ENCODE results near the gene LIMCH1.

LIMCH1 gene

DNA sequence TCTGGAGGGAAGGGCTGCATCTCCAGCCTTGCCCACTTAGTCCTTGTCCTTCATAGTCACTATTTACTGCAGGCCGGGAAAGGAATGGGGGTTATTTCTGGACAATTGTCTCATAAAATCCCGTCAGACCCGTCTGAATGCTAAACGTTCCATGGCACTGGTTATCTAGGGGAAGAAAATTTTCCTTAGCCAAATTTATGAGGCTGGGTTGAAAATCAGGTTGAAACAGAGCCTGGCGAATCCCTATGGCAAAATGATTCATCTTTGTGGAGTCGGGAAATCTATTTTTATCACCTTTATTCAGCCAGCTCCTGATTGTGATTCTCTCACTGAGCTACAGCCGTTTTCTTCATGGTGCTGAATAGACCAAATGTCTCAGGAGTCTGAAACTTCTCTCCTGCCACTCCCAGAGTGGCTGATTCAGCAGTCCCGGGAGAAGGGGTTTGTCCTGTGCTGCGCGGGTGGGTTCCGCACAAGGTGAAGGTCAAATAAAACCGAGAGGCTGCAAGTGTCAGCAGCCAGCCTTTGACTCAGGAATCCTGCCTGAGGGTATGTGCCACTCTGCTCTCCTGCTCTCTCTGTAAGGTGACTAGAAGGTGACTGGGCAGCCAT lies 1.0 kb downstream of the LIMCH1 start:
- Histone ChIP-seq H4K8ac (ENCODE audit: low read depth, low read length) (no peak overlapping the region), H3K18ac (ENCODE audit: low read length) (no peak overlapping the region), H3K23ac (ENCODE audit: low read depth, low read length, poor library complexity) (no peak overlapping the region), H3K4me3 (ENCODE audit: low read length in 2 of 2) (no peak overlapping the region), H3K9me3 (replicated peaks in 1 of 2; ENCODE audit: control insufficient read depth in 2 of 2, insufficient read depth in 1 of 2, low read depth in 1 of 2, low read length in 2 of 2) (no peaks in the 10 kb centered on the region), H3K79me1 (ENCODE audit: low read depth, low read length) (no peaks in the 10 kb centered on the region), H3K4ac (ENCODE audit: low read length) (no peak overlapping the region), H2BK5ac (ENCODE audit: low read length) (no peak overlapping the region), H2BK120ac (ENCODE audit: low read depth, low read length) (no peak overlapping the region), H3K9ac (ENCODE audit: low read depth, low read length, poor library complexity) (no peak overlapping the region), H2BK15ac (ENCODE audit: low read length) (no peak overlapping the region), H2AK5ac (ENCODE audit: low read depth, low read length) (no peak overlapping the region), H3K4me2 (ENCODE audit: insufficient read depth, low read length, poor library complexity, severe bottlenecking) (no peak overlapping the region), H3K14ac (ENCODE audit: low read length) (no peak overlapping the region), H4K91ac (ENCODE audit: low read depth, low read length, poor library complexity) (no peak overlapping the region), H2AFZ (ENCODE audit: low read length) (no peak overlapping the region), H3K27me3 (ENCODE audit: control insufficient read depth in 3 of 3, insufficient read depth in 3 of 3, low read depth in 1 of 3, low read length in 3 of 3) (no peaks in the 10 kb centered on the region), H3K27ac (replicated peaks; ENCODE audit: low read length) (no peak overlapping the region), H2BK12ac (ENCODE audit: low read length) (no peak overlapping the region), H3K4me1 (ENCODE audit: control insufficient read depth in 2 of 2, insufficient read depth in 1 of 2, low read depth in 1 of 2, low read length in 2 of 2) (peaks cover 4 to 9% of the 10 kb centered on the region in 2 donors), H3K36me3 (replicated peaks in 1 of 2; ENCODE audit: control insufficient read depth in 2 of 2, insufficient read depth in 2 of 2, low read length in 2 of 2) (no peaks in the 10 kb centered on the region)
- no CpG with 5 or more reads among the region's 12 CpGs for WGBS, 2 donors (ENCODE audit: extremely low coverage in 2 of 2, insufficient read length in 2 of 2, insufficient replicate concordance in 1 of 2)
- no peak for DNase-seq (ENCODE audit: low spot score)

DNA sequence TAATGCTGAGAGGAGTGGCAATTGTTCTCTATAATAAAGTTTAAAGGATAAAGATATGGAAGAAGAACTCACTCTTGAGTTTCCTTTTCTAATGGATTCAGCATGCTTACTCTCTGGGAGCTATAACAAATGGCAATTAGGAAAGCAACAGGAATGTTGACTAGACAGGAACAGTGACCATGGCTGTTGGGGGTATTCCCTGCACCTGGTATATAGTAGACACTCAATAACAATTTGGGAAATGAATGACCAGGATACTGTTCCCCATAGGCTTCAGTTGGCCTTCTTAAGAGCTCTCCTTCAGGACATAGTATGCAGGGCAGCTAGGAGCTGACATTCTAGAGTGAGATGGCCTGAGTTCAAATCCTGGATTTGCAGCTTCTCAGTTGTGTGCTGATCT lies 1.8 kb downstream of the LIMCH1 start:
- H3K4me2 ChIP-seq (ENCODE audit: insufficient read depth, low read length, poor library complexity, severe bottlenecking) = no peak overlapping the region
- no peak overlapping the region for H4K8ac ChIP-seq (ENCODE audit: low read depth, low read length)
- H2AK5ac ChIP-seq (ENCODE audit: low read depth, low read length) = no peak overlapping the region
- no peak overlapping the region for H3K9ac ChIP-seq (ENCODE audit: low read depth, low read length, poor library complexity)
- no peak overlapping the region for H2BK5ac ChIP-seq (ENCODE audit: low read length)
- H3K9me3 ChIP-seq (replicated peaks in 1 of 2; ENCODE audit: control insufficient read depth in 2 of 2, insufficient read depth in 1 of 2, low read depth in 1 of 2, low read length in 2 of 2) = no peaks in the 10 kb centered on the region
- H3K27ac ChIP-seq (replicated peaks; ENCODE audit: low read length) = no peak overlapping the region
- no peak overlapping the region for H2BK15ac ChIP-seq (ENCODE audit: low read length)
- no peaks in the 10 kb centered on the region for H3K27me3 ChIP-seq (ENCODE audit: control insufficient read depth in 3 of 3, insufficient read depth in 3 of 3, low read depth in 1 of 3, low read length in 3 of 3)
- H3K23ac ChIP-seq (ENCODE audit: low read depth, low read length, poor library complexity) = no peak overlapping the region
- H3K4ac ChIP-seq (ENCODE audit: low read length) = no peak overlapping the region
- no peak overlapping the region for H2BK12ac ChIP-seq (ENCODE audit: low read length)
- no peaks in the 10 kb centered on the region for H3K36me3 ChIP-seq (replicated peaks in 1 of 2; ENCODE audit: control insufficient read depth in 2 of 2, insufficient read depth in 2 of 2, low read length in 2 of 2)
- no peak overlapping the region for H2AFZ ChIP-seq (ENCODE audit: low read length)
- no peak overlapping the region for H4K91ac ChIP-seq (ENCODE audit: low read depth, low read length, poor library complexity)
- no peak overlapping the region for H2BK120ac ChIP-seq (ENCODE audit: low read depth, low read length)
- no peak overlapping the region for H3K4me3 ChIP-seq (ENCODE audit: low read length in 2 of 2)
- DNase-seq (ENCODE audit: low spot score) = no peak
- no peak overlapping the region for H3K18ac ChIP-seq (ENCODE audit: low read length)
- H3K14ac ChIP-seq (ENCODE audit: low read length) = no peak overlapping the region
- H3K79me1 ChIP-seq (ENCODE audit: low read depth, low read length) = no peaks in the 10 kb centered on the region
- peaks cover 6 to 9% of the 10 kb centered on the region in 2 donors for H3K4me1 ChIP-seq (ENCODE audit: control insufficient read depth in 2 of 2, insufficient read depth in 1 of 2, low read depth in 1 of 2, low read length in 2 of 2)

DNA sequence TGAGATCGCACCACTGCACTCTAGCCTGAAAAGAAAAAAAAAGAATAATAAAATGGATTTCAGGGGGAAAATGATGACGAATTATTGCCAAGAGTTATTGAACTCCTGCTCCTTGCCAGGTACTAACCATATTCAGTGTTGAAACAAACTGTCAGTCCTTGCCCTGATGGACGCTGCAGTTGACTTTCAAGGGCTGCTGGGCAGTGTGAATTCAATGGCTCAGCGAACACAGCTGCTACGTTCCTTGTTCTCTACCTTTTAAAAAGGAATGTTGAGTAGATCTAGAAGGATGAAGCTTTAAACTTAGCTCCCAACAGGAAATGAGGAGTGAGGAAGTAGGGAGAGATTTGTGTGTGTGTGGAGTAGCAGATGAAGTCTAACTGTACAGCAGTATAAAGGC lies 2.7 kb downstream of the LIMCH1 start:
- peaks cover 7 to 9% of the 10 kb centered on the region in 2 donors for H3K4me1 ChIP-seq (ENCODE audit: control insufficient read depth in 2 of 2, insufficient read depth in 1 of 2, low read depth in 1 of 2, low read length in 2 of 2)
- no CpG with 5 or more reads among the region's 5 CpGs for WGBS, 2 donors (ENCODE audit: extremely low coverage in 2 of 2, insufficient read length in 2 of 2, insufficient replicate concordance in 1 of 2)
- H3K14ac ChIP-seq (ENCODE audit: low read length) = no peak overlapping the region
- no peak overlapping the region for H4K8ac ChIP-seq (ENCODE audit: low read depth, low read length)
- H4K91ac ChIP-seq (ENCODE audit: low read depth, low read length, poor library complexity) = no peak overlapping the region
- no peaks in the 10 kb centered on the region for H3K27me3 ChIP-seq (ENCODE audit: control insufficient read depth in 3 of 3, insufficient read depth in 3 of 3, low read depth in 1 of 3, low read length in 3 of 3)
- no peaks in the 10 kb centered on the region for H3K36me3 ChIP-seq (replicated peaks in 1 of 2; ENCODE audit: control insufficient read depth in 2 of 2, insufficient read depth in 2 of 2, low read length in 2 of 2)
- no peak for DNase-seq (ENCODE audit: low spot score)
- no peak overlapping the region for H3K18ac ChIP-seq (ENCODE audit: low read length)
- H3K4me3 ChIP-seq (ENCODE audit: low read length in 2 of 2) = no peak overlapping the region
- no peak overlapping the region for H2BK5ac ChIP-seq (ENCODE audit: low read length)
- no peak overlapping the region for H2BK12ac ChIP-seq (ENCODE audit: low read length)
- H2BK120ac ChIP-seq (ENCODE audit: low read depth, low read length) = no peak overlapping the region
- no peak overlapping the region for H2AFZ ChIP-seq (ENCODE audit: low read length)
- no peak overlapping the region for H3K23ac ChIP-seq (ENCODE audit: low read depth, low read length, poor library complexity)
- no peak overlapping the region for H2AK5ac ChIP-seq (ENCODE audit: low read depth, low read length)
- H3K9me3 ChIP-seq (replicated peaks in 1 of 2; ENCODE audit: control insufficient read depth in 2 of 2, insufficient read depth in 1 of 2, low read depth in 1 of 2, low read length in 2 of 2) = no peaks in the 10 kb centered on the region
- no peaks in the 10 kb centered on the region for H3K79me1 ChIP-seq (ENCODE audit: low read depth, low read length)
- no peak overlapping the region for H2BK15ac ChIP-seq (ENCODE audit: low read length)
- H3K9ac ChIP-seq (ENCODE audit: low read depth, low read length, poor library complexity) = no peak overlapping the region
- H3K4ac ChIP-seq (ENCODE audit: low read length) = no peak overlapping the region
- no peak overlapping the region for H3K4me2 ChIP-seq (ENCODE audit: insufficient read depth, low read length, poor library complexity, severe bottlenecking)
- H3K27ac ChIP-seq (replicated peaks; ENCODE audit: low read length) = no peak overlapping the region

DNA sequence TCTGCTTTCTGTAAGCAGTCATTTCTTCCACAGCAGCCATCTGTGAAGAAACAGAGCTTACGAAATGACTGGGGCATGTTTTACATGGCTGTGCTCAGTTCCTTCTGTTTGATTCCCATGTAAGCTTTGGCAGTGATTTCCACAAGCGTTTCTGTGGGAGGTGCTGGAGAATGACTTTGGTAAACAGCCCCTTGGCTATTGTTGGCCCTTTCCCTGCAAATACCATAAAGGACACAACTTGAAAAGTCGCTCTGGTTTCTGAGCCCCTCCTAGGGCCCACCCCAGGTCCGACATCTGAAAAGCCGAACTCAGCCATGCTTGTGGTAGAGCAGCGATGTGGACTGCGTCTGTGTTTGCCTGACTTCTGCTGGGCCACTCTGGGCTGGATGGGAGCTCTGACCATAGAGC lies 3.7 kb downstream of the LIMCH1 start:
- H3K18ac ChIP-seq (ENCODE audit: low read length) = no peak overlapping the region
- H2BK5ac ChIP-seq (ENCODE audit: low read length) = no peak overlapping the region
- no peak overlapping the region for H4K8ac ChIP-seq (ENCODE audit: low read depth, low read length)
- H3K36me3 ChIP-seq (replicated peaks in 1 of 2; ENCODE audit: control insufficient read depth in 2 of 2, insufficient read depth in 2 of 2, low read length in 2 of 2) = no peaks in the 10 kb centered on the region
- H3K4me1 ChIP-seq (ENCODE audit: control insufficient read depth in 2 of 2, insufficient read depth in 1 of 2, low read depth in 1 of 2, low read length in 2 of 2) = peaks cover 7 to 9% of the 10 kb centered on the region in 2 donors
- no peak overlapping the region for H2BK120ac ChIP-seq (ENCODE audit: low read depth, low read length)
- no peaks in the 10 kb centered on the region for H3K79me1 ChIP-seq (ENCODE audit: low read depth, low read length)
- no peaks in the 10 kb centered on the region for H3K9me3 ChIP-seq (replicated peaks in 1 of 2; ENCODE audit: control insufficient read depth in 2 of 2, insufficient read depth in 1 of 2, low read depth in 1 of 2, low read length in 2 of 2)
- no peak for DNase-seq (ENCODE audit: low spot score)
- H3K4ac ChIP-seq (ENCODE audit: low read length) = no peak overlapping the region
- no peak overlapping the region for H2AFZ ChIP-seq (ENCODE audit: low read length)
- H3K27me3 ChIP-seq (ENCODE audit: control insufficient read depth in 3 of 3, insufficient read depth in 3 of 3, low read depth in 1 of 3, low read length in 3 of 3) = no peaks in the 10 kb centered on the region
- no peak overlapping the region for H3K27ac ChIP-seq (replicated peaks; ENCODE audit: low read length)
- no peak overlapping the region for H3K9ac ChIP-seq (ENCODE audit: low read depth, low read length, poor library complexity)
- WGBS, 2 donors (ENCODE audit: extremely low coverage in 2 of 2, insufficient read length in 2 of 2, insufficient replicate concordance in 1 of 2) = no CpG with 5 or more reads among the region's 7 CpGs
- no peak overlapping the region for H3K4me3 ChIP-seq (ENCODE audit: low read length in 2 of 2)
- no peak overlapping the region for H4K91ac ChIP-seq (ENCODE audit: low read depth, low read length, poor library complexity)
- H2AK5ac ChIP-seq (ENCODE audit: low read depth, low read length) = no peak overlapping the region
- H2BK12ac ChIP-seq (ENCODE audit: low read length) = no peak overlapping the region
- no peak overlapping the region for H3K4me2 ChIP-seq (ENCODE audit: insufficient read depth, low read length, poor library complexity, severe bottlenecking)
- H3K14ac ChIP-seq (ENCODE audit: low read length) = no peak overlapping the region
- H3K23ac ChIP-seq (ENCODE audit: low read depth, low read length, poor library complexity) = no peak overlapping the region
- no peak overlapping the region for H2BK15ac ChIP-seq (ENCODE audit: low read length)
